Skeletal muscle satellite cell (primary cell): Measurements from ENCODE around the gene DNAH2.

Experiments
- H3K27me3 ChIP-seq: 2 replicates; pipeline ENCODE4 v1.7.0; 2013; ENCODE audit warnings: low read length; ENCODE audit not compliant: control insufficient read depth, insufficient read depth
- H3K36me3 ChIP-seq: 2 replicates; pipeline ENCODE4 v1.7.0; 2013; ENCODE audit warnings: mild to moderate bottlenecking, control low read depth, low read length; ENCODE audit not compliant: insufficient read depth
- H3K4me1 ChIP-seq: 2 replicates; pipeline ENCODE4 v1.7.0; 2013; ENCODE audit warnings: low read length; ENCODE audit not compliant: control insufficient read depth, insufficient read depth
- H3K4me2 ChIP-seq: 2 replicates; pipeline ENCODE4 v1.7.0; 2013; ENCODE audit warnings: mild to moderate bottlenecking, low read length
- H3K4me3 ChIP-seq: 2 replicates; pipeline ENCODE4 v1.7.0; 2013; ENCODE audit warnings: low read length
- H3K9ac ChIP-seq: 2 replicates; pipeline ENCODE4 v1.7.0; 2013; ENCODE audit warnings: mild to moderate bottlenecking, low read depth, low read length, moderate library complexity
- H3K9me3 ChIP-seq: replicated peaks from 2 replicates; pipeline ENCODE4 v1.7.0; 2013; ENCODE audit warnings: mild to moderate bottlenecking, control low read depth, low read length

The DNAH2 gene

GRCh38 chr17:7740481-7741001 lies 23.0 kb downstream of the DNAH2 start:
- H3K27me3 ChIP-seq, result peaks cover 42% of the 10 kb centered on the region
- no peaks in the 10 kb centered on the region for H3K9me3 ChIP-seq
- H3K4me1 ChIP-seq, result peaks cover 2% of the 10 kb centered on the region
- H3K4me2 ChIP-seq, result peak overlapping the region; percentile 11
- no peaks in the 10 kb centered on the region for H3K36me3 ChIP-seq
- H3K4me3 ChIP-seq, result no peak overlapping the region
- no peak overlapping the region for H3K9ac ChIP-seq

DNA sequence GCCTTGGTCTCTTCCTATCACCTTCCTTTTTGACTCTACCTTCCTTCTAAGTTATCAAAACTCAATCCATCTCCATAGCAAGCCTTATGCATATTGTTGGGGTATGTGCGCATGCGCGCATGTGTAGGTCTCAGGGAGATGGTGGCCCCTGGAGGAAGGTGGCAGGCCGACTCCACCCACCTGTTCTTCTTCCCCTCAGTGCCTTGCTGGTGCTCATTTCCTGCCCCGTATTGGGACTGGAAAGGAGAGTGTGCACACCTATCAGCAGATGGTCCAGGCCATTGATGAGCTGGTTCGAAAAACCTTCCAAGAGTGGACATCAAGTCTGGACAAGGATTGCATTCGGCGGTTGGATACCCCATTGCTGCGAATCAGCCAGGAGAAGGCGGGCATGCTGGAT lies 25.2 kb downstream of the DNAH2 start:
- Histone ChIP-seq H3K4me1 (peaks cover 17% of the 10 kb centered on the region), H3K36me3 (no peaks in the 10 kb centered on the region), H3K4me3 (no peak overlapping the region), H3K9ac (no peak overlapping the region), H3K9me3 (no peaks in the 10 kb centered on the region), H3K27me3 (peaks cover 27% of the 10 kb centered on the region), H3K4me2 (no peak overlapping the region)

DNA sequence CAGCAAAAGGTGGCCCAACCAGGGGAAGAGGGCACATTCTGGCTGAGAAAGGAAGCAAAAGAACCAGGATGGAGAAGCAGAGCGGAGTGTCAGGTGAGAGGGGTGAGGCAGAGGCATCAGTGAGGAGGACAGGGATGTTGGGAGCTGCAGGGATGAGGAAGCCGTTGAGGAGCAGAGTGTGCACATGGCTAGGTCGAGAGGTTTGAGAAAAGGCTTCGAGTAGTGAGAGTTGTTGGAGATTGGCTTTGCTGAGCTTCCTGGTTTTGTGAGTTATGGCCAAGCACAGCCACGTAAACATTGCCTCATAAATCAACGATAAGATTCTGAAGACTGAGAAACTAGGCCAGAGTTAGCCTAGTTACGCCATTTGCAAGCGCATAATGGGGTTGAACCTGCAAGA lies 26.9 kb downstream of the DNAH2 start:
- no peak overlapping the region for H3K4me3 ChIP-seq
- no peak overlapping the region for H3K4me2 ChIP-seq
- H3K9ac ChIP-seq, result no peak overlapping the region
- H3K4me1 ChIP-seq, result peaks cover 23% of the 10 kb centered on the region
- peaks cover 14% of the 10 kb centered on the region for H3K27me3 ChIP-seq
- H3K36me3 ChIP-seq, result no peaks in the 10 kb centered on the region
- H3K9me3 ChIP-seq, result no peaks in the 10 kb centered on the region

GRCh38 chr17:7745748-7746470 lies 28.4 kb downstream of the DNAH2 start:
- no peak overlapping the region for H3K9ac ChIP-seq
- H3K4me3 ChIP-seq, result no peak overlapping the region
- peaks cover 33% of the 10 kb centered on the region for H3K4me1 ChIP-seq
- no peaks in the 10 kb centered on the region for H3K9me3 ChIP-seq
- no peaks in the 10 kb centered on the region for H3K36me3 ChIP-seq
- peak overlapping the region; percentile 44 for H3K4me2 ChIP-seq
- H3K27me3 ChIP-seq, result peaks cover under 1% of the 10 kb centered on the region

GRCh38 chr17:7747635-7748071 lies 30.1 kb downstream of the DNAH2 start:
- Histone ChIP-seq H3K9ac (no peak overlapping the region), H3K36me3 (no peaks in the 10 kb centered on the region), H3K27me3 (no peaks in the 10 kb centered on the region), H3K4me3 (no peak overlapping the region), H3K9me3 (no peaks in the 10 kb centered on the region), H3K4me2 (peak overlapping the region; percentile 22), H3K4me1 (peaks cover 37% of the 10 kb centered on the region)

DNA sequence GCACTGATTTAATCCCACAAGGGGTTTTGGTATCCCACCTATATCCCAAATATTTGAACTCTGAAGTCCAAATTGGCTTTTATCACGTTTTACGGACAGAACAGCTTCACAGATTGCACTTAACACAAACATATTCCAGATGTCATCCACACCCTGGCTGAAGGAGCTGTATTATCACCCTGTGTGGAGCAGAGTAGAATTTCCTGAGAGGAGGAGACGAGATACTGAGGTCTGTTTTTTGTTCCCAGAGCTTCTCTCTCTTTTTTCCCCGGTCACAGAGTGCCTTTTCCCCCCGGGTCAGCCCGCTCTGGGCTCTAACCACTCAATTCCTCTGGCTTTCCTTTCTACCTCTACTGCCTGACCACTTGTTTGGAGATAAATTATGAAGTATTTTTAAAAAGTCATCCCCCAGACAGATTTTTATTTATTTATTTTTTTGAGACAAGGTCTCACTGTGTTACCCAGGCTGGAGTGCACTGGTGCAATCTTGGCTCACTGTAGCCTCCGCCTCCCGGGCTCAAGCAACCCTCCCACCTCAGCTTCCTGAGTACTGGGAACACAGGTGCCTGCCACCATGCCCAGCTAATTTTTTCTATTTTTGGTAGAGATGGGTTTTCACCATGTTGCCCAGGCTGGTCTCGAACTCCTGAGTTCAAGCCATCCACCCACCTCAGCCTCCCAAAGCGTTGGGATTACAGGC lies 30.7 kb downstream of the DNAH2 start:
- Histone ChIP-seq H3K36me3 (no peaks in the 10 kb centered on the region), H3K4me3 (no peak overlapping the region), H3K4me2 (peak overlapping the region; percentile 22), H3K9ac (no peak overlapping the region), H3K9me3 (no peaks in the 10 kb centered on the region), H3K27me3 (no peaks in the 10 kb centered on the region), H3K4me1 (peaks cover 37% of the 10 kb centered on the region)

GRCh38 chr17:7750321-7750821 lies 32.8 kb downstream of the DNAH2 start:
- Histone ChIP-seq H3K4me2 (peak overlapping the region; percentile 65), H3K36me3 (no peaks in the 10 kb centered on the region), H3K27me3 (no peaks in the 10 kb centered on the region), H3K4me3 (no peak overlapping the region), H3K9ac (peak overlapping the region; percentile 26), H3K9me3 (no peaks in the 10 kb centered on the region), H3K4me1 (peaks cover 37% of the 10 kb centered on the region)

DNA sequence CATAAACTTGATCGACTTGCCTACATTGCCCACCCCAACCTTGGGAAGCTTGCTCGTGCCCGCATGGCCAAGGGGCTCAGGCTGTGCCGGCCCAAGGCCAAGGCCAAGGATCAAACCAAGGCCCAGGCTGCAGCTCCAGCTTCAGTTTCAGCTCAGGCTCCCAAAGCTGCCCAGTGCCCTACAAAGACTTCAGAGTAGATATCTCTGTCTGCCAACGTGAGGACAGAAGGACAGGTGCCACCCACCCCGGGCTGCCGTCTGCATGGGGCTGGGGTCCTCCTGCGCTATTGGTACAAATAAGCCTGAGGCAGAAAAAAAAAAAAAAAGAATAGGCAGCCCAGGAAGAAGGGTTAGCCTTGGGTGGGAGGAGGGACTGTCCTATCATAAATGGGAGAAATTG lies 37.1 kb downstream of the DNAH2 start:
- peaks cover 14% of the 10 kb centered on the region for H3K4me1 ChIP-seq
- no peak overlapping the region for H3K4me3 ChIP-seq
- H3K9me3 ChIP-seq, result no peaks in the 10 kb centered on the region
- H3K9ac ChIP-seq, result no peak overlapping the region
- no peak overlapping the region for H3K4me2 ChIP-seq
- no peaks in the 10 kb centered on the region for H3K27me3 ChIP-seq
- no peaks in the 10 kb centered on the region for H3K36me3 ChIP-seq

DNA sequence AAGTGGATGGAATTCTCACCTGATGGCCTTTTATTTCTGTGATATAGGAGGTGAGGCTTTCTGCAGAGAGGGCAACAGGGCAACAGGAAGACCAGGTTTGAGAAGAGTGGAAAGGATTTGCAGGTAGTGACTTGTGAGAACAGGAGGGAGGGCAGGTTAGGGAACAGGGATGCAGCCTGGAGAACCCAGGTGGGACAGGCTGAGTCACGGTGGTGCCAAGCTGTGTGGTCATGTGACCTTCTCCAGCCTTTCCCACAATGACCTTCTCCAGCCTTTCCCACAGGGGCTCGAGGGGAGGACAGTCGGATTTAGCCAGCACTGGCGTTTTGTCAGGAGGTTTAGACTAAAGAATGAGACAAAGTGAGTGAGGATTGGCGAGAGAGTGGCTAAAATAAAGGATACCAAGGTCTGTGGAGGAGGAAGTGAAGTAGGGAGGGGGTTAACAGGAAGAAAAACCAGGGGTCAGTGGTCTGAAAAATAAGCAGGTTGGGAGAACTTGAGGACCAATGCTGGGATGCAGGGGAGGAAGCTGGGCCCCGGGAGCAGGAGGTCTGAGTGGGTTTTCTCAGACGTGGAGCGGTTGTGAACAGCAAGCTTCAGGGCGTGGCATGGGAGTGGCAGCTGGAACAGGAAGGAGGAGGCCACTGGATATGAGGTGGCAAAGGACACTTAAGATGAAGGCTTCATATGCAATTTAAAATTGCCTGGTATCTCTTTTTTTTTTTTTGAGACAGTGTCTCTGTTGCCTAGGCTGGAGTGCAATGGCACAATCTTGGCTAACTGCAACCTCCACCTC lies 37.7 kb downstream of the DNAH2 start:
- Histone ChIP-seq H3K9me3 (no peaks in the 10 kb centered on the region), H3K9ac (no peak overlapping the region), H3K4me3 (no peak overlapping the region), H3K27me3 (no peaks in the 10 kb centered on the region), H3K4me1 (peaks cover 9% of the 10 kb centered on the region), H3K4me2 (no peak overlapping the region), H3K36me3 (no peaks in the 10 kb centered on the region)

GRCh38 chr17:7756968-7757367 lies 39.4 kb downstream of the DNAH2 start:
- Histone ChIP-seq H3K4me3 (no peak overlapping the region), H3K36me3 (no peaks in the 10 kb centered on the region), H3K9me3 (no peaks in the 10 kb centered on the region)

GRCh38 chr17:7763919-7764318 lies 46.4 kb downstream of the DNAH2 start:
- Histone ChIP-seq H3K4me2 (no peak overlapping the region), H3K9ac (no peak overlapping the region), H3K9me3 (no peaks in the 10 kb centered on the region), H3K4me1 (no peaks in the 10 kb centered on the region), H3K4me3 (no peak overlapping the region), H3K36me3 (no peaks in the 10 kb centered on the region), H3K27me3 (peaks cover 11% of the 10 kb centered on the region)

More at GRCh38 chr17:7756968-7757367, 39.4 kb downstream of the DNAH2 start:
- no peak overlapping the region for H3K4me2 ChIP-seq
- no peaks in the 10 kb centered on the region for H3K4me1 ChIP-seq
- H3K27me3 ChIP-seq, result no peaks in the 10 kb centered on the region
- H3K9ac ChIP-seq, result no peak overlapping the region
